Astrocyte of the cerebellum (primary cell): Measurements from ENCODE around the gene MTAP.

Experiments used
- DNase-seq: peaks from one replicate; pipeline ENCODE4 v3.0.0-alpha.2; 2011; ENCODE audit warnings: low read depth
- H3K4me3 ChIP-seq: 2 replicates; pipeline ENCODE4 v1.5.1; 2011; ENCODE audit warnings: mild to moderate bottlenecking, low read depth, low read length, moderate library complexity
- CTCF ChIP-seq: IDR thresholded peaks from 2 replicates; pipeline ENCODE4 v1.5.1; 2012; ENCODE audit warnings: low read length, low read depth, moderate library complexity, mild to moderate bottlenecking; ENCODE audit errors: missing control alignments
- in situ Hi-C: cut with HindIII; loops from 2 replicates; pipeline ENCODE4 v1.10.0; 2017; ENCODE audit warnings: low sequenced_read_pairs

Gene MTAP

GRCh38 chr9:21815643-21816042 lies 13.2 kb downstream of the MTAP start:
- H3K4me3 ChIP-seq = no peak overlapping the region
- no peak for TF ChIP-seq CTCF
- no peak for DNase-seq
- in situ Hi-C loops = loop anchor here (10.0 to 25.0 kb wide), 4 partner anchors 197 to 609 kb away; partner anchors contain the start of genes CDKN2B and KLHL9

- no peak overlapping the region for H3K4me3 ChIP-seq
- no peak for DNase-seq
- in situ Hi-C loops = loop anchor here (10.0 to 25.0 kb wide), 4 partner anchors 195 to 608 kb away; partner anchors contain the start of genes CDKN2B and KLHL9
- TF ChIP-seq CTCF = no peak
Measured at GRCh38 chr9:21817176-21817575, 14.7 kb downstream of the MTAP start.

- no peak for DNase-seq
- no peak for TF ChIP-seq CTCF
- H3K4me3 ChIP-seq = no peak overlapping the region
- in situ Hi-C loops = no loop called here
Measured at GRCh38 chr9:21825637-21826036, 23.2 kb downstream of the MTAP start.

GRCh38 chr9:21828853-21829410 lies 26.5 kb downstream of the MTAP start:
- no peak for DNase-seq
- in situ Hi-C loops = no loop called here
- TF ChIP-seq CTCF = no peak
- H3K4me3 ChIP-seq = no peak overlapping the region

GRCh38 chr9:21830589-21830988 lies 28.2 kb downstream of the MTAP start:
- in situ Hi-C loops = no loop called here
- no peak for DNase-seq

GRCh38 chr9:21831841-21832509 lies 29.5 kb downstream of the MTAP start:
- in situ Hi-C loops = no loop called here
- no peak overlapping the region for H3K4me3 ChIP-seq
- DNase-seq = peak; percentile 63
- no peak for TF ChIP-seq CTCF

More at GRCh38 chr9:21830589-21830988, 28.2 kb downstream of the MTAP start:
- H3K4me3 ChIP-seq = no peak overlapping the region
- TF ChIP-seq CTCF = no peak
